ENCODE data around the gene RECQL5.
"Not testable (repeated sequence)": the region's sequence is repeated elsewhere in the genome, so short reads cannot be mapped to it uniquely, and the experiment has no call there.

The RECQL5 gene

GRCh38 chr17:75647921-75648320 lies 19.0 kb downstream of the RECQL5 start:
- no peak for DNase-seq (ENCODE audit: low read depth)

DNA sequence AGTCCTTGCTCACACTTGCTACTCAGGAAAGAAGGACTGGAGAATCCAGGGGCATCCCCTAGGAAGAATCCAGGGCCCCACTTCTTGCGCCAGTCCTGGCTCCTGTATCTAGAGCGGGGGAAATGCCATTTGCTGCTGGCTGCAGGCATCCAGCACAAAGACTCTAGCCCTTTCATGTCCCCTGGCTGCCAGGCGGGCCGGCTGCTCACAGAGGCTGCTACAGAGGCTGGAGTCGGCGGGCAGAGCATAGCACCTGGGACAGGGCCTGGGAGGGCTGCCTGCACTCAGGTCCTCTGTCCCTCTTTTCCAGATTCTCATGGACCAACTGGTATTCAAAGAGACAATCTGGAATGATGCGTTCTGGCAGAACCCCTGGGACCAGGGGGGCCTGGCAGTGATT lies 19.9 kb downstream of the RECQL5 start:
- no peak for DNase-seq (ENCODE audit: low read depth)

DNA sequence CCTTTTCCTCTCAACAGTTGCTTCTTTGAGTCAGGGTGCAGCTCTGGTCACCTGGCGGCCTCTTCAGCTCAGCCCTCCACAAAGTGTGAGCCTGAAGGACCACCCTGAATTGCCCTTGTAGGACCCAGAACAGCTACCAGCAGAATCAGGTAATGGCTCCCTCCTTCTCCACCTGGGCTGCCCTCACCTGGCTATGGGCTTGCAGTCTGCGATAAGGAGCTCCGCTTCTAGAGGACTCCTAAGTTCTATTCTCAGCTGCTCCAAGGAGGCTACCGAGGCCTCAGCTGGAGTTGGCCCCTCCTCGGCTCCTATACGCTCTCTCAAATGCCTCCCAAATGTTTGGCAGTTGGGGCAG lies 20.3 kb downstream of the RECQL5 start:
- DNase-seq (ENCODE audit: low read depth): no peak

DNA sequence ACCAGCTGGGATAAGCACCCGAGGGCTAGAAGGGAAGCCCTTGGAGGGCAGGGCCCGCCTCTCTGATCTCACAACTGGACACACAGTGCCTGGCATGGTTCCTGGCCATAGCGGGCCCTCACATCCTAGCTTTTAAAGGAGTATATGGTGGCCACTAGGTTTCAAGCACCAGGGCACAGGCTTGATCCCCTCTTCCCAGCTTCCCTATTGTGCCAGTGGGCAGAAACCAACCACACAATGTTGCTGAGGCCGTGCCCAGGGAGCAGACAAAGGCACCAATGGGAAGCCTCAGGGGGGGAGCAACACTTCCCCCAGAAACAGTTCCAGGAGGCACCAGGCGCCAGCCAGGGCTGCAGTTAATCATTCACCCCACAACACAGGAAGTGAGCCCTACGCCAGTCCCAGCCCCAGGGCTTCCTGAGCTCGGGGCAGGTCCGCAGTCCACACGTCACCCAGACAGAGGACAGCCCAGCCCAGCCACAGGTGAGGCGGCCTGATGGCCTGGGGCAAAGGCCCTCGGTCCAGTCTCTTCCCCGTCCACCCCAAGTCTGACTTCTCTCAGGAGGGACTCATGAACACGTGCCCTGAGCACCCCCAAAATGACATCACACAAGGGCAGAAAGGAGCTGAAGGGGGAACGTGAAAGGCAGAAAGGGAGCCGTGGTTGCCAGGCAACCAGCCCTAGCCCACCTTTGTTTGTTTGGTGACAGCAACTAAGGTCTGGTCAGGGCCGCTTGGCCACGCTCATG lies 20.9 kb downstream of the RECQL5 start:
- no peak for DNase-seq (ENCODE audit: low read depth)

GRCh38 chr17:75645501-75645888 lies 21.5 kb downstream of the RECQL5 start:
- no peak for DNase-seq (ENCODE audit: low read depth)

- DNase-seq (ENCODE audit: low read depth): no peak
Measured at GRCh38 chr17:75643643-75644017, 23.3 kb downstream of the RECQL5 start.

GRCh38 chr17:75642784-75643642 lies 23.9 kb downstream of the RECQL5 start:
- no peak for DNase-seq (ENCODE audit: low read depth)

GRCh38 chr17:75642182-75642783 lies 24.7 kb downstream of the RECQL5 start:
- DNase-seq (ENCODE audit: low read depth): no peak

GRCh38 chr17:75641343-75641742 lies 25.6 kb downstream of the RECQL5 start:
- DNase-seq (ENCODE audit: low read depth): no peak

GRCh38 chr17:75640556-75641119 lies 26.3 kb downstream of the RECQL5 start:
- DNase-seq (ENCODE audit: low read depth): no peak

- DNase-seq (ENCODE audit: low read depth): no peak
Measured at GRCh38 chr17:75639771-75640555, 27.0 kb downstream of the RECQL5 start.

- DNase-seq (ENCODE audit: low read depth): no peak
Measured at GRCh38 chr17:75639327-75639726, 27.6 kb downstream of the RECQL5 start.

- no peak for DNase-seq (ENCODE audit: low read depth)
Measured at GRCh38 chr17:75638893-75639292, 28.1 kb downstream of the RECQL5 start.

GRCh38 chr17:75638039-75638438 lies 28.9 kb downstream of the RECQL5 start:
- DNase-seq (ENCODE audit: low read depth): not testable (repeated sequence)

DNA sequence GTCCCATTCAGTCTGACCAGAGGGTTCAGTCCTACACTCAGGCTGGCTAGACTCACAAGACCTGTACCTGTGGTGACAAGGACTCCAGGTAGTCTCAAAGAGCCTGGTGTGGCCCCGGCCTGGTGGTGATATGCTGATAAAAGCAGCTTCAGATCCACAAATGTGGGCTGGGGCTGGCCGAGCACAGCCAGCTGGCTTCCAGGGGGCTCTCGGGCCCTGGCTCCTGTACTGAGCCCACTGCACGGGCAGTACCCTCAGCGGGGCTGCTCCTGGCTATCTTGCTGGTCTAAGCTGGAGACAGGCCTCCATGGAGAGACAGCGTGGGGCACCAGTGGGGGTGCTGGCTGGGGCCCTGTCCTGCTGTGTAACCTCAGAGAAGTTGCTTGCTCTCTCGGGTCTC lies 29.4 kb downstream of the RECQL5 start:
- DNase-seq (ENCODE audit: low read depth): no peak

DNA sequence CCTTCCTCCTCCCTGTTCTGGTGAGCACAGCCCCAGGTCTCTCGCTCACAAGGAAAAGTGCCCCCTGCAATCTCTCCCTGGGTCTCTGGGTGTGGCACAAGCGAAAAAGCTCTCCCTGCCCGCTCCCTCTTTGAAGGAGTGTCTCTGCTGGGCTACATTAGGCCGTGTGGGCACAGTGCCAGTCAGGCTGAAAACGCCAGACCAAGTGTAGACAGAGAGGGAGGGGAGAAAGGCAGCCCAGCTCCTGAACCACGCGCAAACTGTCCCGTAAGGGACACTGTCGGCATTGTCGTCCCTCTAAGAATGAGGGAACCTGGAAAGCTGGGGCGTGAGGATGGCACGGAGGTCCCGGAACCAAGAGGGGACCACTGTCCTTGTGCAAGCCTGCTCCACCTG lies 29.8 kb downstream of the RECQL5 start:
- DNase-seq (ENCODE audit: low read depth): no peak

- no peak for DNase-seq (ENCODE audit: low read depth)
Measured at GRCh38 chr17:75636381-75637142, 30.4 kb downstream of the RECQL5 start.

DNA sequence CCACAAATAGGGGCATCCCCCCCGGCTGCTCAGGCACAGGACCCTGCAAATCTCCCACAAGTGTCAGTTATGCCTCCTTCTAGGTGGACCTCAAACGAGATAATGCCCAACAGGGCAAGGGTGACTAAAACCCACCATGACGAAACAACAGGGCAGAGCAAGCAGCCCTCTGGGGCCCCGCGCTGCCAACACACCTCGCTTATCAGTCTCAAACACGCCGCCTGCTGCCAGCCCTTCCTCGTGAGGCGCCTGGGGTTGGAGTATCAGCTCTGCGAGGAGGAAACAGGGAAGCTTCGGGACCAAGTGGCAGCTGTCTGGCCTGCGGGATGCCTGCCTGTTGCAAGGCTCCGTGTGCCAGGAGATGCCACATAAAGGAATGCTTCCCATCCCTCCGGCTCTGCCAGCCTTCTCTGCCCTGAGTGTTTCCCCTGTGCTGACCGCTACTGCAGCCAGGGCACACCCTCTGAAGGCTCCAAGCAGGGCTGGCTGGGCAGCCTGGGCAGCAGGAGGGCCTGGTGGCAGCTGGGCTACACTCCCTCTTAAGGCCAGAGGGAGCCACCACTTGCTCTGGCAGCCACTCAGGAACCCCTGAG lies 31.2 kb downstream of the RECQL5 start:
- no peak for DNase-seq (ENCODE audit: low read depth)

- DNase-seq (ENCODE audit: low read depth): no peak
Measured at GRCh38 chr17:75634754-75635609, 32.0 kb downstream of the RECQL5 start.

DNA sequence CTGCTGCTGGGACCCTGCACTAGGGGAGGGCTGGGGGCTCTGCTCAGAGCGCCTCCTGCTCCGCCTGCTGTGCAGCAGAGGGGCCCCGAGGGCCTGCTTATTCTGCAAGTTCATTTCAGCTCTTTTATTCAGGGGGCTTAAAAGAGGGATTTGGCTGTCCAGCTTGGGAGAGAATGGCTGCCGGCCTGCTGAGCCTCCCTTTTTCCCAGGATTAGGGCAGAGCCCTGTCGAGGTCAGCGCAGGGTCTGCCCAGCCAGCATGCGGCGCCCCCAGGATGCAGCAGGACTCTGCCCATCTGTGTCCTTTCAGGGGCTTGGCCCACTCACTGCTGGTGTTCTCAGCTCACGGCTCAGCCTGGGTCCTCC lies 32.6 kb downstream of the RECQL5 start:
- no peak for DNase-seq (ENCODE audit: low read depth)
